Endothelial cell (in vitro differentiated cells): Measurements from ENCODE around the gene SEPTIN11. TPM values are rescaled to one million over a fixed set of nuclear protein-coding genes. Genes with fewer than 3 reads are reported as not detected.

Experiments
- DNase-seq: peaks from one replicate; pipeline ENCODE4 v3.0.0; 2021; ENCODE audit warnings: low spot score
- H3K27ac Mint-ChIP-seq: one replicate; pipeline ENCODE4 v1.8.0; 2021; ENCODE audit warnings: mixed read lengths, inconsistent platforms; ENCODE audit not compliant: unreplicated experiment
- H3K27me3 Mint-ChIP-seq: one replicate; pipeline ENCODE4 v1.8.0; 2021; ENCODE audit warnings: mild to moderate bottlenecking, moderate library complexity, mixed read lengths, inconsistent platforms; ENCODE audit not compliant: unreplicated experiment
- H3K36me3 Mint-ChIP-seq: one replicate; pipeline ENCODE4 v1.8.0; 2021; ENCODE audit warnings: mild to moderate bottlenecking, low read depth, mixed read lengths, inconsistent platforms; ENCODE audit not compliant: unreplicated experiment
- H3K4me1 Mint-ChIP-seq: one replicate; pipeline ENCODE4 v1.8.0; 2021; ENCODE audit warnings: mild to moderate bottlenecking, mixed read lengths, inconsistent platforms; ENCODE audit not compliant: unreplicated experiment
- H3K4me3 Mint-ChIP-seq: one replicate; pipeline ENCODE4 v1.8.0; 2021; ENCODE audit warnings: mild to moderate bottlenecking, mixed read lengths, inconsistent platforms; ENCODE audit not compliant: unreplicated experiment
- H3K9me3 Mint-ChIP-seq: one replicate; pipeline ENCODE4 v1.8.0; 2021; ENCODE audit warnings: mixed read lengths, inconsistent platforms; ENCODE audit not compliant: unreplicated experiment
- CTCF ChIP-seq: fragments of 200-600 bp; sonication (generic); IDR thresholded peaks from one replicate; pipeline ENCODE4 v1.5.0; 2021; ENCODE audit warnings: antibody characterized with exemption; ENCODE audit not compliant: unreplicated experiment
- total RNA-seq: library from RNA; stranded (reverse); fragmentation: NEBNext Ultra II Directional; extraction: Animal tissue kit (Norgen Biotek cat#: 25700); gene quantifications from one replicate; pipeline ENCODE4 v1.2.1, GENCODE V29; 2021; ENCODE audit not compliant: unreplicated experiment

SEPTIN11 gene
- total RNA-seq, 1 donor from 2014 or later = 331 TPM

- H3K27ac Mint-ChIP-seq = no peak overlapping the region
- no peaks in the 10 kb centered on the region for H3K27me3 Mint-ChIP-seq
- H3K4me3 Mint-ChIP-seq = no peak overlapping the region
- H3K9me3 Mint-ChIP-seq = no peaks in the 10 kb centered on the region
- no peak for DNase-seq
- no peak for TF ChIP-seq CTCF
- H3K36me3 Mint-ChIP-seq = peaks cover 15% of the 10 kb centered on the region
- H3K4me1 Mint-ChIP-seq = peaks cover 34% of the 10 kb centered on the region
Observed at GRCh38 chr4:76969495-76969894, 19.9 kb downstream of the SEPTIN11 start.

GRCh38 chr4:76969941-76970529 lies 20.5 kb downstream of the SEPTIN11 start:
- no peak overlapping the region for H3K27ac Mint-ChIP-seq
- H3K27me3 Mint-ChIP-seq = no peaks in the 10 kb centered on the region
- no peaks in the 10 kb centered on the region for H3K9me3 Mint-ChIP-seq
- no peak for DNase-seq
- no peak overlapping the region for H3K4me3 Mint-ChIP-seq
- H3K4me1 Mint-ChIP-seq = peaks cover 34% of the 10 kb centered on the region
- peaks cover 15% of the 10 kb centered on the region for H3K36me3 Mint-ChIP-seq
- no peak for TF ChIP-seq CTCF

GRCh38 chr4:76972306-76972705 lies 22.8 kb downstream of the SEPTIN11 start:
- Mint-ChIP-seq H3K4me3 (no peak overlapping the region), H3K27me3 (no peaks in the 10 kb centered on the region), H3K27ac (no peak overlapping the region), H3K36me3 (peaks cover 11% of the 10 kb centered on the region), H3K9me3 (no peaks in the 10 kb centered on the region), H3K4me1 (peaks cover 46% of the 10 kb centered on the region)
- no peak for DNase-seq
- no peak for TF ChIP-seq CTCF

GRCh38 chr4:76974150-76974549 lies 24.6 kb downstream of the SEPTIN11 start:
- Mint-ChIP-seq H3K27me3 (peaks cover 4% of the 10 kb centered on the region), H3K9me3 (no peaks in the 10 kb centered on the region), H3K36me3 (peaks cover 15% of the 10 kb centered on the region), H3K4me1 (peaks cover 63% of the 10 kb centered on the region), H3K4me3 (no peak overlapping the region), H3K27ac (no peak overlapping the region)
- no peak for DNase-seq
- TF ChIP-seq CTCF = no peak

- peaks cover 19% of the 10 kb centered on the region for H3K36me3 Mint-ChIP-seq
- H3K4me3 Mint-ChIP-seq = no peak overlapping the region
- peaks cover 73% of the 10 kb centered on the region for H3K4me1 Mint-ChIP-seq
- peaks cover 4% of the 10 kb centered on the region for H3K27me3 Mint-ChIP-seq
- no peak for TF ChIP-seq CTCF
- no peak for DNase-seq
- H3K27ac Mint-ChIP-seq = peak overlapping the region; percentile 14
- H3K9me3 Mint-ChIP-seq = no peaks in the 10 kb centered on the region
Observed at GRCh38 chr4:76977113-76977512, 27.6 kb downstream of the SEPTIN11 start.
